NCI-H748 treated with DMSO at 0.1 percent for 48 hours (cell line): ENCODE results near the gene GALNT14.

Experiments
- DNase-seq: peaks from one replicate; lab custom pipeline; 2025; lab: John Stamatoyannopoulos, UW

Gene GALNT14

GRCh38 chr2:31132786-31133185 lies 5.5 kb downstream of the GALNT14 start:
- no peak for DNase-seq

- no peak for DNase-seq
Measured at GRCh38 chr2:31131871-31132270, 6.4 kb downstream of the GALNT14 start.

- DNase-seq = no peak
Measured at GRCh38 chr2:31129375-31130171, 8.7 kb downstream of the GALNT14 start.

GRCh38 chr2:31127931-31128330 lies 10.3 kb downstream of the GALNT14 start:
- no peak for DNase-seq

GRCh38 chr2:31125918-31126695 lies 12.1 kb downstream of the GALNT14 start:
- DNase-seq = no peak

- no peak for DNase-seq
Measured at GRCh38 chr2:31124904-31125303, 13.3 kb downstream of the GALNT14 start.

GRCh38 chr2:31122133-31122532 lies 16.1 kb downstream of the GALNT14 start:
- no peak for DNase-seq

- no peak for DNase-seq
Measured at GRCh38 chr2:31113765-31114164, 24.5 kb downstream of the GALNT14 start.

GRCh38 chr2:31112544-31112943 lies 25.7 kb downstream of the GALNT14 start:
- DNase-seq = no peak

- no peak for DNase-seq
Measured at GRCh38 chr2:31110998-31111397, 27.2 kb downstream of the GALNT14 start.

GRCh38 chr2:31110431-31110830 lies 27.8 kb downstream of the GALNT14 start:
- DNase-seq = no peak

GRCh38 chr2:31109633-31110192 lies 28.5 kb downstream of the GALNT14 start:
- no peak for DNase-seq

- no peak for DNase-seq
Measured at GRCh38 chr2:31108561-31109286, 29.5 kb downstream of the GALNT14 start.

GRCh38 chr2:31107591-31108300 lies 30.5 kb downstream of the GALNT14 start:
- no peak for DNase-seq

GRCh38 chr2:31101701-31102100 lies 36.5 kb downstream of the GALNT14 start:
- no peak for DNase-seq

GRCh38 chr2:31097962-31098613 lies 40.2 kb downstream of the GALNT14 start:
- no peak for DNase-seq

- no peak for DNase-seq
Measured at GRCh38 chr2:31090188-31090587, 48.1 kb downstream of the GALNT14 start.

GRCh38 chr2:31089645-31090044 lies 48.6 kb downstream of the GALNT14 start:
- no peak for DNase-seq

GRCh38 chr2:31088504-31089195 lies 49.6 kb downstream of the GALNT14 start:
- no peak for DNase-seq

- no peak for DNase-seq
Measured at GRCh38 chr2:31087491-31087890, 50.7 kb downstream of the GALNT14 start.

- DNase-seq = no peak
Measured at GRCh38 chr2:31086590-31086989, 51.6 kb downstream of the GALNT14 start.
